Neural cell (in vitro differentiated cells): ENCODE results near the gene PRM1. TPM values are rescaled to one million over a fixed set of nuclear protein-coding genes. Genes with fewer than 3 reads are reported as not detected.

Source experiments
- H2AFZ ChIP-seq: fragments of 200-600, 300-800 bp; sonication (generic), shearing (Covaris generic); 2 replicates; pipeline ENCODE4 v1.6.0; 2014; ENCODE audit warnings: low read depth, mild to moderate bottlenecking, antibody characterized with exemption, low read length, moderate library complexity
- H3F3A ChIP-seq: fragments of 200-600 bp; shearing (Covaris generic); 2 replicates; pipeline ENCODE4 v1.6.1; 2016; ENCODE audit warnings: mild to moderate bottlenecking, moderate library complexity, mixed read lengths, antibody characterized with exemption, low read length; ENCODE audit not compliant: insufficient read depth, poor library complexity, severe bottlenecking
- H3K27ac ChIP-seq: fragments of 200-600, 300-800 bp; sonication (generic), shearing (Covaris generic); 2 replicates; pipeline ENCODE4 v1.5.1; 2014; ENCODE audit warnings: mild to moderate bottlenecking, low read length, moderate library complexity
- H3K27me3 ChIP-seq: fragments of 300-800, 200-600 bp; sonication (generic), shearing (Covaris generic); 2 replicates; pipeline ENCODE4 v1.6.0; 2014; ENCODE audit warnings: mild to moderate bottlenecking, low read depth, low read length, moderate library complexity; ENCODE audit not compliant: insufficient read depth
- H3K36me3 ChIP-seq: fragments of 300-800, 200-600 bp; sonication (generic), shearing (Covaris generic); 2 replicates; pipeline ENCODE4 v1.5.1; 2014; ENCODE audit warnings: mild to moderate bottlenecking, antibody characterized with exemption, low read length, moderate library complexity; ENCODE audit not compliant: insufficient read depth
- H3K4me2 ChIP-seq: fragments of 300-800, 200-600 bp; sonication (generic), shearing (Covaris generic); 2 replicates; pipeline ENCODE4 v1.6.0; 2014; ENCODE audit warnings: mild to moderate bottlenecking, low read length
- H3K4me3 ChIP-seq: fragments of 300-800, 200-600 bp; sonication (generic), shearing (Covaris generic); 2 replicates; pipeline ENCODE4 v1.5.1; 2014; ENCODE audit warnings: mild to moderate bottlenecking, low read length, moderate library complexity
- H3K79me2 ChIP-seq: fragments of 200-600 bp; shearing (Covaris generic); replicated peaks from 2 replicates; pipeline ENCODE4 v1.6.0; 2014; ENCODE audit warnings: mild to moderate bottlenecking, low read length, moderate library complexity; ENCODE audit not compliant: insufficient read depth
- H3K9ac ChIP-seq: fragments of 300-800, 200-600 bp; sonication (generic), shearing (Covaris generic); 2 replicates; pipeline ENCODE4 v1.6.1; 2016; ENCODE audit warnings: mild to moderate bottlenecking, low read length, mixed read lengths
- H3K9me2 ChIP-seq: fragments of 200-600 bp; shearing (Covaris generic); 2 replicates; pipeline ENCODE4 v1.6.1; 2016; ENCODE audit warnings: mild to moderate bottlenecking, low read length, mixed read lengths; ENCODE audit not compliant: insufficient read depth
- H3K9me3 ChIP-seq: fragments of 200-600, 300-800 bp; sonication (generic), shearing (Covaris generic); 2 replicates; pipeline ENCODE4 v1.6.1; 2016; ENCODE audit warnings: mild to moderate bottlenecking, mixed run types, low read length, moderate library complexity, mixed read lengths
- H4K20me1 ChIP-seq: fragments of 200-600 bp; shearing (Covaris generic); 2 replicates; pipeline ENCODE4 v1.6.1; 2016; ENCODE audit warnings: mild to moderate bottlenecking, mixed run types; ENCODE audit not compliant: insufficient read depth
- EP300 ChIP-seq: fragments of 450-650 bp; conservative IDR thresholded peaks from 2 replicates; pipeline ENCODE4 v1.6.1; 2014; ENCODE audit warnings: antibody characterized with exemption, mild to moderate bottlenecking, moderate library complexity; ENCODE audit not compliant: poor library complexity, severe bottlenecking
- EZH2 ChIP-seq: fragments of 200-600, 300-800 bp; shearing (Covaris generic), sonication (generic); IDR thresholded peaks from 2 replicates; pipeline ENCODE4 v1.6.1; 2014; ENCODE audit warnings: antibody characterized with exemption, low read length, borderline replicate concordance, mild to moderate bottlenecking; ENCODE audit not compliant: insufficient read depth, poor library complexity, severe bottlenecking
- MXI1 ChIP-seq: fragments of 450-650 bp; conservative IDR thresholded peaks from 2 replicates; pipeline ENCODE4 v1.6.1; 2014; ENCODE audit warnings: antibody characterized with exemption, mild to moderate bottlenecking; ENCODE audit not compliant: poor library complexity, severe bottlenecking
- POLR2AphosphoS5 ChIP-seq: IDR thresholded peaks from 2 replicates; pipeline ENCODE4 v1.6.1; 2012
- RAD21 ChIP-seq: fragments of 450-650 bp; conservative IDR thresholded peaks from 2 replicates; pipeline ENCODE4 v1.6.1; 2014; ENCODE audit warnings: antibody characterized with exemption, mild to moderate bottlenecking, moderate library complexity
- SMC3 ChIP-seq: fragments of 450-650 bp; conservative IDR thresholded peaks from 2 replicates; pipeline ENCODE4 v1.6.1; 2014; ENCODE audit warnings: antibody characterized with exemption, mild to moderate bottlenecking, moderate library complexity; ENCODE audit not compliant: poor library complexity
- TAF1 ChIP-seq: IDR thresholded peaks from 2 replicates; pipeline ENCODE4 v1.6.1; 2012; ENCODE audit warnings: low read depth
- polyA plus RNA-seq: library from polyadenylated mRNA; depleted of rRNA; stranded (reverse); fragments of >200 nt; gene quantifications from 2 replicates; pipeline ENCODE4 v1.2.3, GENCODE V29; 2014
- TF ChIP-seq, protein P1 (sequence below): fragments of 450-650 bp; IDR thresholded peaks from 2 replicates; pipeline ENCODE4 v1.5.1; 2014; ENCODE audit warnings: antibody characterized with exemption, mild to moderate bottlenecking, moderate library complexity; ENCODE audit not compliant: poor library complexity, severe bottlenecking
- TF ChIP-seq, protein P2 (sequence below): IDR thresholded peaks from 2 replicates; pipeline ENCODE4 v1.6.1; 2012; ENCODE audit warnings: borderline replicate concordance

The PRM1 gene
- polyA plus RNA-seq, 1 donor from 2014 or later: not detected

- H3K27me3 ChIP-seq: peaks cover 10% of the 10 kb centered on the region
- no peaks in the 10 kb centered on the region for H3K79me2 ChIP-seq
- H3F3A ChIP-seq: no peaks in the 10 kb centered on the region
- H3K4me3 ChIP-seq: no peak overlapping the region
- H2AFZ ChIP-seq: no peak overlapping the region
- H3K9me3 ChIP-seq: no peaks in the 10 kb centered on the region
- H3K4me2 ChIP-seq: no peak overlapping the region
- no peaks in the 10 kb centered on the region for H3K36me3 ChIP-seq
- TF ChIP-seq MXI1 (no peak), EZH2 (no peak), POLR2AphosphoS5 (no peak), RAD21 (no peak), SMC3 (no peak), EP300 (no peak), TAF1 (no peak)
- TF ChIP-seq, protein P1, sequence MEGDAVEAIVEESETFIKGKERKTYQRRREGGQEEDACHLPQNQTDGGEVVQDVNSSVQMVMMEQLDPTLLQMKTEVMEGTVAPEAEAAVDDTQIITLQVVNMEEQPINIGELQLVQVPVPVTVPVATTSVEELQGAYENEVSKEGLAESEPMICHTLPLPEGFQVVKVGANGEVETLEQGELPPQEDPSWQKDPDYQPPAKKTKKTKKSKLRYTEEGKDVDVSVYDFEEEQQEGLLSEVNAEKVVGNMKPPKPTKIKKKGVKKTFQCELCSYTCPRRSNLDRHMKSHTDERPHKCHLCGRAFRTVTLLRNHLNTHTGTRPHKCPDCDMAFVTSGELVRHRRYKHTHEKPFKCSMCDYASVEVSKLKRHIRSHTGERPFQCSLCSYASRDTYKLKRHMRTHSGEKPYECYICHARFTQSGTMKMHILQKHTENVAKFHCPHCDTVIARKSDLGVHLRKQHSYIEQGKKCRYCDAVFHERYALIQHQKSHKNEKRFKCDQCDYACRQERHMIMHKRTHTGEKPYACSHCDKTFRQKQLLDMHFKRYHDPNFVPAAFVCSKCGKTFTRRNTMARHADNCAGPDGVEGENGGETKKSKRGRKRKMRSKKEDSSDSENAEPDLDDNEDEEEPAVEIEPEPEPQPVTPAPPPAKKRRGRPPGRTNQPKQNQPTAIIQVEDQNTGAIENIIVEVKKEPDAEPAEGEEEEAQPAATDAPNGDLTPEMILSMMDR: no peak
- TF ChIP-seq, protein P2, sequence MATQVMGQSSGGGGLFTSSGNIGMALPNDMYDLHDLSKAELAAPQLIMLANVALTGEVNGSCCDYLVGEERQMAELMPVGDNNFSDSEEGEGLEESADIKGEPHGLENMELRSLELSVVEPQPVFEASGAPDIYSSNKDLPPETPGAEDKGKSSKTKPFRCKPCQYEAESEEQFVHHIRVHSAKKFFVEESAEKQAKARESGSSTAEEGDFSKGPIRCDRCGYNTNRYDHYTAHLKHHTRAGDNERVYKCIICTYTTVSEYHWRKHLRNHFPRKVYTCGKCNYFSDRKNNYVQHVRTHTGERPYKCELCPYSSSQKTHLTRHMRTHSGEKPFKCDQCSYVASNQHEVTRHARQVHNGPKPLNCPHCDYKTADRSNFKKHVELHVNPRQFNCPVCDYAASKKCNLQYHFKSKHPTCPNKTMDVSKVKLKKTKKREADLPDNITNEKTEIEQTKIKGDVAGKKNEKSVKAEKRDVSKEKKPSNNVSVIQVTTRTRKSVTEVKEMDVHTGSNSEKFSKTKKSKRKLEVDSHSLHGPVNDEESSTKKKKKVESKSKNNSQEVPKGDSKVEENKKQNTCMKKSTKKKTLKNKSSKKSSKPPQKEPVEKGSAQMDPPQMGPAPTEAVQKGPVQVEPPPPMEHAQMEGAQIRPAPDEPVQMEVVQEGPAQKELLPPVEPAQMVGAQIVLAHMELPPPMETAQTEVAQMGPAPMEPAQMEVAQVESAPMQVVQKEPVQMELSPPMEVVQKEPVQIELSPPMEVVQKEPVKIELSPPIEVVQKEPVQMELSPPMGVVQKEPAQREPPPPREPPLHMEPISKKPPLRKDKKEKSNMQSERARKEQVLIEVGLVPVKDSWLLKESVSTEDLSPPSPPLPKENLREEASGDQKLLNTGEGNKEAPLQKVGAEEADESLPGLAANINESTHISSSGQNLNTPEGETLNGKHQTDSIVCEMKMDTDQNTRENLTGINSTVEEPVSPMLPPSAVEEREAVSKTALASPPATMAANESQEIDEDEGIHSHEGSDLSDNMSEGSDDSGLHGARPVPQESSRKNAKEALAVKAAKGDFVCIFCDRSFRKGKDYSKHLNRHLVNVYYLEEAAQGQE: no peak
- H3K9me2 ChIP-seq: no peaks in the 10 kb centered on the region
- no peaks in the 10 kb centered on the region for H4K20me1 ChIP-seq
- H3K27ac ChIP-seq: no peak overlapping the region
- H3K9ac ChIP-seq: no peak overlapping the region
Observed at GRCh38 chr16:11249233-11250061, 31.7 kb downstream of the PRM1 start.

DNA sequence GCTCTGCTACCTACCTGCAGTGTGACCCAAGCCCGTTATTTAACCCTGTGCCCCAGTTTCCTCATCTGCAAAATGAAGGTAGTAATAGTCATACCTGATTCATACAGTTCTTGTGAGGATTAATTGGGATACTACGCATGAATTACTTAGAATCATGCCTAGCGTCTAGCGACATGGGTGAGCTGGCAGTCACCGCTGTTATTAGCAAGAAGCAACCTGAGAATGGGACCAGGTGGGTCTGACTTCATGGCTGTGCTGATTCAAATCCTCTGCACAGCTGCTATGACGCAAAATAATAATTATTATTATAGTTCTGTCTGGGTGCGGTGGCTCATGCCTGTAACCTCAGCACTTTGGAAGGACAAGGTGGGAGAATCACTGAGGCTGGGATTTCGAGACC is 33.0 kb downstream of the PRM1 start:
- TF ChIP-seq, protein P1: no peak
- TF ChIP-seq SMC3 (no peak), EZH2 (no peak), EP300 (no peak), RAD21 (no peak), TAF1 (no peak), POLR2AphosphoS5 (no peak)
- TF ChIP-seq, protein P2: no peak
- Histone ChIP-seq H3K27me3 (no peaks in the 10 kb centered on the region), H4K20me1 (no peaks in the 10 kb centered on the region), H3K9me2 (no peaks in the 10 kb centered on the region), H3K36me3 (no peaks in the 10 kb centered on the region), H3K27ac (no peak overlapping the region), H3K4me3 (no peak overlapping the region), H3K79me2 (no peaks in the 10 kb centered on the region), H3K4me2 (no peak overlapping the region), H3K9me3 (no peaks in the 10 kb centered on the region), H3F3A (no peaks in the 10 kb centered on the region), H2AFZ (no peak overlapping the region), H3K9ac (no peak overlapping the region)
